H9 (cell line): Measurements from ENCODE around the gene KCNH2. TPM values are rescaled to one million over a fixed set of nuclear protein-coding genes. Genes with fewer than 3 reads are reported as not detected.

Source experiments
- DNase-seq: peaks from one replicate; pipeline ENCODE4 v3.0.0-alpha.2; 2017
- H2AFZ ChIP-seq: one replicate; pipeline ENCODE4 v1.6.1; 2013; ENCODE audit warnings: mild to moderate bottlenecking, low read length, control low read depth, moderate library complexity
- H2AK5ac ChIP-seq: 2 replicates; pipeline ENCODE4 v1.6.1; 2013; ENCODE audit warnings: low read length, control low read depth, mixed read lengths; ENCODE audit not compliant: insufficient read length
- H2BK120ac ChIP-seq: one replicate; pipeline ENCODE4 v1.6.1; 2013; ENCODE audit warnings: low read depth, mild to moderate bottlenecking, low read length, control low read depth, inconsistent platforms; ENCODE audit not compliant: poor library complexity, severe bottlenecking
- H2BK12ac ChIP-seq: 2 replicates; pipeline ENCODE4 v1.6.1; 2013; ENCODE audit warnings: low read length, control low read depth, mixed read lengths, low read depth; ENCODE audit not compliant: insufficient read length
- H2BK15ac ChIP-seq: 2 replicates; pipeline ENCODE4 v1.6.1; 2013; ENCODE audit warnings: low read depth, low read length, control low read depth
- H2BK20ac ChIP-seq: one replicate; pipeline ENCODE4 v1.6.1; 2013; ENCODE audit warnings: low read depth, mild to moderate bottlenecking, low read length, control low read depth, inconsistent platforms; ENCODE audit not compliant: poor library complexity, severe bottlenecking
- H2BK5ac ChIP-seq: 2 replicates; pipeline ENCODE4 v1.6.1; 2013; ENCODE audit warnings: low read length, control low read depth, mixed read lengths; ENCODE audit not compliant: insufficient read length
- H3K14ac ChIP-seq: 2 replicates; pipeline ENCODE4 v1.6.1; 2013; ENCODE audit warnings: low read length, control low read depth; ENCODE audit not compliant: insufficient read depth
- H3K18ac ChIP-seq: 2 replicates; pipeline ENCODE4 v1.6.1; 2013; ENCODE audit warnings: low read depth, mild to moderate bottlenecking, mixed read lengths, low read length, control low read depth; ENCODE audit not compliant: insufficient read length
- H3K23ac ChIP-seq: 2 replicates; pipeline ENCODE4 v1.6.1; 2013; ENCODE audit warnings: low read length, control low read depth, mixed read lengths, low read depth; ENCODE audit not compliant: insufficient read length
- H3K23me2 ChIP-seq: 2 replicates; pipeline ENCODE4 v1.6.1; 2013; ENCODE audit warnings: low read depth, mild to moderate bottlenecking, mixed read lengths, low read length, control low read depth; ENCODE audit not compliant: insufficient read length, poor library complexity, severe bottlenecking
- H3K27ac ChIP-seq: 2 replicates; pipeline ENCODE4 v1.5.1; 2013; ENCODE audit warnings: low read length, control low read depth, mixed read lengths, low read depth; ENCODE audit not compliant: insufficient read length
- H3K27me3 ChIP-seq: 2 replicates; pipeline ENCODE4 v1.6.1; 2013; ENCODE audit warnings: low read length, control low read depth, inconsistent platforms; ENCODE audit not compliant: insufficient read depth
- H3K4ac ChIP-seq: 2 replicates; pipeline ENCODE4 v1.6.1; 2013; ENCODE audit warnings: low read depth, mild to moderate bottlenecking, control low read depth, inconsistent platforms, low read length, moderate library complexity
- H3K4me1 ChIP-seq: 2 replicates; pipeline ENCODE4 v1.6.1; 2013; ENCODE audit warnings: low read length, control low read depth, inconsistent platforms; ENCODE audit not compliant: insufficient read depth
- H3K4me2 ChIP-seq: 2 replicates; pipeline ENCODE4 v1.6.1; 2013; ENCODE audit warnings: low read length, control low read depth, mixed read lengths; ENCODE audit not compliant: insufficient read length, insufficient read depth
- H3K56ac ChIP-seq: 2 replicates; pipeline ENCODE4 v1.6.1; 2013; ENCODE audit warnings: low read depth, mild to moderate bottlenecking, mixed read lengths, low read length, control low read depth; ENCODE audit not compliant: insufficient read length
- H3K79me1 ChIP-seq: 2 replicates; pipeline ENCODE4 v1.6.1; 2013; ENCODE audit warnings: low read depth, mild to moderate bottlenecking, moderate library complexity, low read length, control low read depth, inconsistent platforms; ENCODE audit not compliant: insufficient read depth, poor library complexity, severe bottlenecking
- H3K79me2 ChIP-seq: 2 replicates; pipeline ENCODE4 v1.6.1; 2013; ENCODE audit warnings: low read length, control low read depth, inconsistent platforms; ENCODE audit not compliant: insufficient read depth
- H3K9ac ChIP-seq: 2 replicates; pipeline ENCODE4 v1.6.1; 2013; ENCODE audit warnings: low read length, control low read depth, mixed read lengths; ENCODE audit not compliant: insufficient read length; ENCODE audit errors: extremely low read depth
- H3K9me3 ChIP-seq: one replicate; pipeline ENCODE4 v1.6.1; 2013; ENCODE audit warnings: low read depth, low read length, inconsistent platforms; ENCODE audit not compliant: control insufficient read depth
- H3T11ph ChIP-seq: one replicate; pipeline ENCODE4 v1.6.1; 2013; ENCODE audit warnings: mild to moderate bottlenecking, low read length, control low read depth, inconsistent platforms
- H4K20me1 ChIP-seq: one replicate; pipeline ENCODE4 v1.6.1; 2013; ENCODE audit not compliant: control insufficient read depth, insufficient read length, insufficient read depth
- H4K5ac ChIP-seq: 2 replicates; pipeline ENCODE4 v1.6.1; 2013; ENCODE audit warnings: low read depth, mild to moderate bottlenecking, mixed read lengths, low read length, control low read depth; ENCODE audit not compliant: insufficient read length
- H4K8ac ChIP-seq: replicated peaks from 2 replicates; pipeline ENCODE4 v1.6.1; 2013; ENCODE audit warnings: low read length, control low read depth, mixed read lengths, low read depth; ENCODE audit not compliant: insufficient read length
- H4K91ac ChIP-seq: 2 replicates; pipeline ENCODE4 v1.6.1; 2013; ENCODE audit warnings: low read depth, mild to moderate bottlenecking, moderate library complexity, mixed read lengths, low read length, control low read depth; ENCODE audit not compliant: insufficient read length
- H3K27ac Mint-ChIP-seq, 3 experiments: 2 replicates in 2 of 3; 3 replicates in 1 of 3; pipeline ENCODE4 v1.8.0; 2020 to 2021; ENCODE audit warnings: mixed read lengths in 3 of 3, mild to moderate bottlenecking in 1 of 3, moderate library complexity in 1 of 3
- H3K27me3 Mint-ChIP-seq: 2 replicates; pipeline ENCODE4 v1.8.0; 2021; ENCODE audit warnings: low read depth, mild to moderate bottlenecking, moderate library complexity, mixed read lengths
- H3K36me3 Mint-ChIP-seq, 3 experiments: 2 replicates in 2 of 3; 3 replicates in 1 of 3; pipeline ENCODE4 v1.8.0; 2020 to 2021; ENCODE audit warnings: low read depth in 3 of 3, mixed read lengths in 3 of 3; ENCODE audit not compliant: insufficient read depth in 1 of 3
- H3K4me1 Mint-ChIP-seq, 2 experiments: 2 replicates each; pipeline ENCODE4 v1.8.0; 2020; ENCODE audit warnings: mixed read lengths in 2 of 2
- H3K4me3 Mint-ChIP-seq, 2 experiments: 2 replicates in 1 of 2; 3 replicates in 1 of 2; pipeline ENCODE4 v1.8.0; 2020 to 2021; ENCODE audit warnings: mild to moderate bottlenecking in 2 of 2, mixed read lengths in 2 of 2, moderate library complexity in 1 of 2
- H3K9me3 Mint-ChIP-seq, 2 experiments: 2 replicates in 1 of 2; 3 replicates in 1 of 2; pipeline ENCODE4 v1.8.0; 2020; ENCODE audit warnings: mild to moderate bottlenecking in 2 of 2, mixed read lengths in 2 of 2, moderate library complexity in 1 of 2
- WGBS: extraction: QIAGEN DNeasy Blood & Tissue Kit; methylation state at CpG from one replicate; pipeline ENCODE4 v1.1.7; 2013; ENCODE audit warnings: missing lambda C conversion rate, low lambda C conversion rate, mixed read lengths; ENCODE audit not compliant: insufficient read length; ENCODE audit errors: extremely low coverage; 5-methylcytosine and 5-hydroxymethylcytosine counted together
- total RNA-seq: library from RNA; stranded (reverse); gene quantifications from 2 replicates; pipeline ENCODE4 v1.2.1, GENCODE V29; 2021
- TF ChIP-seq, protein P1 (sequence below): fragments of 200-600 bp; sonication (generic); conservative IDR thresholded peaks from 3 replicates; pipeline ENCODE4 v1.8.0; 2021; ENCODE audit warnings: antibody characterized with exemption, mild to moderate bottlenecking

Gene KCNH2
- total RNA-seq, 1 experiment from 2014 or later = 4.5 TPM

DNA sequence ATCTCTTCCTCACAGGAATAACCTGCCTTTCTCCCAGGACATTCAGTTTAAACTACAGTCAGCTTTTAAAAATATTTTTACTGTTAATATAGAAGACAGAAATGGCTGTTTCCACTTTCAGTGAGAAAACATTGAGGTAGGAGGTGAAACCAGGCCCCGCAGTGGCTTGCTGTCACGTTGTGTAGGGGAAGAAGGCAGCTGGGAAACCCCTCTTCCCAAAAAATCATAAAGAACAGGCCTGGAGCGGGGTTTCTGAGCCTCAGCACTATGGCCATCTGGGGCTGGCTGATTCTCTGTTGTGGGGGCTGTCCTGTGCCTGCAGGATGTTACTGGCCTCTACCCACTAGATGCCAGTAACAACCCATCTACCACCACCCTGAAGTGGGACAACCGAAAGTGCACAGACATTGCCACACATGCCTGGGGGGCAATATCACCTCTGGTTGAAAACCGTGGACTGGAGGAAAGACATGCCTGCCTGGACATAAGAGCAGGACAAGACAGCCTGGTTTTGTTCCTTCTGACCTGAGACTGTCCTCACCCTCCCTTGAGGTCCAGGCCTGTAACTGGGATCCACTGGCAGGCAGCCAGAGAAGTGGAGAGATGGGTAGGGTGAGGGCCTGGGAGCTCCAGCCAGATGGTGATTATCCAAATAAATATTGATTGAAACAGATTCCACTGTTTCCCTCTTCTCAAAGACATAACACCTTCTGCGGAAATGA, 43.9 kb downstream of the KCNH2 start:
- H3K56ac ChIP-seq = no peak overlapping the region
- H4K91ac ChIP-seq = no peak overlapping the region
- H4K5ac ChIP-seq = no peak overlapping the region
- no peak overlapping the region for H3K14ac ChIP-seq
- TF ChIP-seq, protein P1, sequence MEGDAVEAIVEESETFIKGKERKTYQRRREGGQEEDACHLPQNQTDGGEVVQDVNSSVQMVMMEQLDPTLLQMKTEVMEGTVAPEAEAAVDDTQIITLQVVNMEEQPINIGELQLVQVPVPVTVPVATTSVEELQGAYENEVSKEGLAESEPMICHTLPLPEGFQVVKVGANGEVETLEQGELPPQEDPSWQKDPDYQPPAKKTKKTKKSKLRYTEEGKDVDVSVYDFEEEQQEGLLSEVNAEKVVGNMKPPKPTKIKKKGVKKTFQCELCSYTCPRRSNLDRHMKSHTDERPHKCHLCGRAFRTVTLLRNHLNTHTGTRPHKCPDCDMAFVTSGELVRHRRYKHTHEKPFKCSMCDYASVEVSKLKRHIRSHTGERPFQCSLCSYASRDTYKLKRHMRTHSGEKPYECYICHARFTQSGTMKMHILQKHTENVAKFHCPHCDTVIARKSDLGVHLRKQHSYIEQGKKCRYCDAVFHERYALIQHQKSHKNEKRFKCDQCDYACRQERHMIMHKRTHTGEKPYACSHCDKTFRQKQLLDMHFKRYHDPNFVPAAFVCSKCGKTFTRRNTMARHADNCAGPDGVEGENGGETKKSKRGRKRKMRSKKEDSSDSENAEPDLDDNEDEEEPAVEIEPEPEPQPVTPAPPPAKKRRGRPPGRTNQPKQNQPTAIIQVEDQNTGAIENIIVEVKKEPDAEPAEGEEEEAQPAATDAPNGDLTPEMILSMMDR = no peak
- H3T11ph ChIP-seq = no peak overlapping the region
- no peak for DNase-seq
- H4K20me1 ChIP-seq = no peaks in the 10 kb centered on the region
- H3K27ac Mint-ChIP-seq = no peak overlapping the region
- no peak overlapping the region for H3K18ac ChIP-seq
- H3K4ac ChIP-seq = no peak overlapping the region
- WGBS = no CpG with 5 or more reads among the region's 6 CpGs
- no peak overlapping the region for H2BK5ac ChIP-seq
- no peak overlapping the region for H2BK20ac ChIP-seq
- H3K9me3 ChIP-seq = no peaks in the 10 kb centered on the region
- H4K8ac ChIP-seq = no peak overlapping the region
- H2BK12ac ChIP-seq = no peak overlapping the region
- H3K4me1 Mint-ChIP-seq = no peaks in the 10 kb centered on the region
- no peaks in the 10 kb centered on the region for H3K4me1 ChIP-seq
- H3K4me3 Mint-ChIP-seq = no peak overlapping the region
- H3K9ac ChIP-seq = no peak overlapping the region
- H3K27me3 ChIP-seq = no peaks in the 10 kb centered on the region
- H3K9me3 Mint-ChIP-seq = no peaks in the 10 kb centered on the region
- 0 out of 2 replicates have a peak, but pooled peaks cover 1% of the 10 kb centered on the region for H3K79me2 ChIP-seq
- no peak overlapping the region for H2BK120ac ChIP-seq
- no peak overlapping the region for H2BK15ac ChIP-seq
- no peak overlapping the region for H2AFZ ChIP-seq
- no peak overlapping the region for H3K27ac ChIP-seq
- H3K79me1 ChIP-seq = no peaks in the 10 kb centered on the region
- H3K36me3 Mint-ChIP-seq = no peaks in the 10 kb centered on the region
- H3K4me2 ChIP-seq = no peak overlapping the region
- H2AK5ac ChIP-seq = no peak overlapping the region
- H3K27me3 Mint-ChIP-seq = peaks cover 10% of the 10 kb centered on the region
- no peaks in the 10 kb centered on the region for H3K23me2 ChIP-seq
- H3K23ac ChIP-seq = no peak overlapping the region
